Measurements from ENCODE around the gene SMR3B. TPM values are rescaled to one million over a fixed set of nuclear protein-coding genes. Genes with fewer than 3 reads are reported as not detected.

The SMR3B gene
- polyA plus RNA-seq, 1 donor (not counting 4 experiments of a cell fraction or from before 2014, with no cell fraction given), result not detected

- H3K27ac ChIP-seq (ENCODE audit: control insufficient read depth, insufficient read depth, low read length), result no peak overlapping the region
- H3K79me2 ChIP-seq (ENCODE audit: control insufficient read depth, insufficient read depth, low read length), result no peaks in the 10 kb centered on the region
- H3K36me3 ChIP-seq (ENCODE audit: control insufficient read depth in 2 of 2, extremely low read depth in 1 of 2, insufficient read depth in 2 of 2, low read length in 2 of 2), result no peaks in the 10 kb centered on the region
- TF ChIP-seq CTCF (optimal IDR thresholded peaks at IDR 0.05 in 1 of 3, IDR thresholded peaks at IDR 0.05 in 1 of 3, conservative IDR thresholded peaks at IDR 0.05 in 1 of 3; ENCODE audit: extremely low read depth in 1 of 3, insufficient read depth in 2 of 3, low read length in 3 of 3) (no peak), EZH2 (IDR thresholded peaks at IDR 0.05; ENCODE audit: low read length) (no peak)
- DNase-seq (ENCODE audit: low read depth, low spot score) (peak; percentile 38), FAIRE-seq (no peak)
- no peaks in the 10 kb centered on the region for H3K27me3 ChIP-seq (ENCODE audit: control insufficient read depth, extremely low read depth, insufficient read depth, low read length)
- no peak overlapping the region for H3K4me2 ChIP-seq (ENCODE audit: control insufficient read depth, extremely low read depth, insufficient read depth, low read depth, low read length)
- no peaks in the 10 kb centered on the region for H3K4me1 ChIP-seq (ENCODE audit: control insufficient read depth, extremely low read depth, insufficient read depth, low read length)
- H3K9ac ChIP-seq (ENCODE audit: control insufficient read depth, extremely low read depth, insufficient read depth, low read length), result no peak overlapping the region
- H3K4me3 ChIP-seq (ENCODE audit: control insufficient read depth in 2 of 3, extremely low read depth in 1 of 3, insufficient read depth in 2 of 3, low read depth in 1 of 3, low read length in 3 of 3), result no peak overlapping the region
- H3K9me3 ChIP-seq (ENCODE audit: control insufficient read depth, low read depth, low read length), result no peaks in the 10 kb centered on the region
- no peaks in the 10 kb centered on the region for H4K20me1 ChIP-seq (ENCODE audit: control insufficient read depth, extremely low read depth, insufficient read depth, low read length)
- no peaks in the 10 kb centered on the region for H3K9me1 ChIP-seq (ENCODE audit: control insufficient read depth, extremely low read depth, insufficient read depth, low read length)
- dilution Hi-C loops (cut with MboI; ENCODE audit: extremely low pct_ligation_motif_present, low sequenced_read_pairs), result no loop called here
- no peak overlapping the region for H2AFZ ChIP-seq (ENCODE audit: control insufficient read depth, low read length)
These were observed 17.5 kb upstream of the SMR3B start for GRCh38 chr4:70365479-70365878.

GRCh38 chr4:70367813-70368212, 15.1 kb upstream of the SMR3B start:
- DNase-seq (ENCODE audit: low read depth, low spot score) (no peak), FAIRE-seq (no peak)
- Histone ChIP-seq H3K27me3 (ENCODE audit: control insufficient read depth, extremely low read depth, insufficient read depth, low read length) (no peaks in the 10 kb centered on the region), H3K9ac (ENCODE audit: control insufficient read depth, extremely low read depth, insufficient read depth, low read length) (no peak overlapping the region), H4K20me1 (ENCODE audit: control insufficient read depth, extremely low read depth, insufficient read depth, low read length) (no peaks in the 10 kb centered on the region), H3K9me3 (ENCODE audit: control insufficient read depth, low read depth, low read length) (no peaks in the 10 kb centered on the region), H3K9me1 (ENCODE audit: control insufficient read depth, extremely low read depth, insufficient read depth, low read length) (no peaks in the 10 kb centered on the region), H3K79me2 (ENCODE audit: control insufficient read depth, insufficient read depth, low read length) (no peaks in the 10 kb centered on the region), H3K4me2 (ENCODE audit: control insufficient read depth, extremely low read depth, insufficient read depth, low read depth, low read length) (no peak overlapping the region), H3K4me3 (ENCODE audit: control insufficient read depth in 2 of 3, extremely low read depth in 1 of 3, insufficient read depth in 2 of 3, low read depth in 1 of 3, low read length in 3 of 3) (no peak overlapping the region), H3K27ac (ENCODE audit: control insufficient read depth, insufficient read depth, low read length) (no peak overlapping the region), H3K36me3 (ENCODE audit: control insufficient read depth in 2 of 2, extremely low read depth in 1 of 2, insufficient read depth in 2 of 2, low read length in 2 of 2) (no peaks in the 10 kb centered on the region), H3K4me1 (ENCODE audit: control insufficient read depth, extremely low read depth, insufficient read depth, low read length) (no peaks in the 10 kb centered on the region), H2AFZ (ENCODE audit: control insufficient read depth, low read length) (no peak overlapping the region)
- dilution Hi-C loops (cut with MboI; ENCODE audit: extremely low pct_ligation_motif_present, low sequenced_read_pairs), result no loop called here
- no peak for TF ChIP-seq CTCF (optimal IDR thresholded peaks at IDR 0.05 in 1 of 3, IDR thresholded peaks at IDR 0.05 in 1 of 3, conservative IDR thresholded peaks at IDR 0.05 in 1 of 3; ENCODE audit: extremely low read depth in 1 of 3, insufficient read depth in 2 of 3, low read length in 3 of 3)
- TF ChIP-seq EZH2 (IDR thresholded peaks at IDR 0.05; ENCODE audit: low read length), result no peak
